Kidney (tissue), 14 donors: Measurements from ENCODE around the gene ENTPD8. TPM values are rescaled to one million over a fixed set of nuclear protein-coding genes. Genes with fewer than 3 reads are reported as not detected.

Experiments used
- DNase-seq, 5 donors: peaks; one replicate each; pipeline ENCODE4 v3.0.0-alpha.2; 2013 to 2020
- FAIRE-seq: peaks from 2 replicates; lab custom pipeline; 2012; peaks lifted over from hg19 to GRCh38; lab: Jason Lieb, UNC
- H3K27ac ChIP-seq, 2 donors: one replicate each; pipeline ENCODE4 v1.7.0; 2013; ENCODE audit warnings: low read depth in 2 of 2, low read length in 2 of 2, inconsistent platforms in 1 of 2
- H3K27me3 ChIP-seq: one replicate; pipeline ENCODE4 v1.7.1; 2013; ENCODE audit warnings: low read length, inconsistent platforms; ENCODE audit not compliant: control insufficient read depth, insufficient read depth
- H3K36me3 ChIP-seq, 3 donors: one replicate each; pipeline versions ENCODE4 v1.7.0 to v1.7.1; 2013; ENCODE audit warnings: low read length in 3 of 3, control low read depth in 1 of 3, inconsistent platforms in 1 of 3; ENCODE audit not compliant: insufficient read depth in 3 of 3, control insufficient read depth in 2 of 3
- H3K4me1 ChIP-seq, 3 donors: one replicate each; pipeline versions ENCODE4 v1.7.0 to v1.7.1; 2013; ENCODE audit warnings: low read length in 3 of 3, inconsistent platforms in 1 of 3, low read depth in 1 of 3; ENCODE audit not compliant: control insufficient read depth in 2 of 3, insufficient read depth in 2 of 3
- H3K4me3 ChIP-seq, 3 donors: one replicate each; pipeline versions ENCODE4 v1.7.0 to v1.8.1; 2013; ENCODE audit warnings: low read length in 3 of 3, control low read depth in 1 of 3, inconsistent platforms in 1 of 3
- H3K9ac ChIP-seq, 3 donors: one replicate each; pipeline versions ENCODE4 v1.7.0 to v1.7.1; 2013; ENCODE audit warnings: low read length in 3 of 3, control low read depth in 1 of 3, inconsistent platforms in 1 of 3
- H3K9me3 ChIP-seq, 3 donors: one replicate each; pipeline versions ENCODE4 v1.7.0 to v1.7.1; 2013; ENCODE audit warnings: low read length in 3 of 3, control low read depth in 1 of 3, inconsistent platforms in 1 of 3; ENCODE audit not compliant: control insufficient read depth in 2 of 3, insufficient read depth in 1 of 3
- CTCF ChIP-seq: IDR thresholded peaks from 3 replicates; pipeline ENCODE4 v1.5.1; 2012; ENCODE audit warnings: mild to moderate bottlenecking, moderate library complexity, borderline replicate concordance; ENCODE audit not compliant: insufficient read depth; ENCODE audit errors: extremely low read depth
- intact Hi-C: fragments of 100-400 bp; cut with DNase I; formaldehyde crosslinking; loops from one replicate; pipeline ENCODE4 v1.11.1; 2022
- polyA plus RNA-seq: library from polyadenylated mRNA; stranded (reverse); fragments of 350-450 nt; fragmentation: Illumina TruSeq; extraction: RNeasy Lipid Tissue Mini Kit (QIAGEN cat#74804); gene quantifications from one replicate; pipeline ENCODE4 v1.2.3, GENCODE V29; 2014; ENCODE audit warnings: low read depth, low replicate concordance; ENCODE audit not compliant: insufficient read depth
- total RNA-seq: library from RNA; stranded (reverse); fragmentation: NEBNext Ultra II Directional; extraction: Animal tissue kit (Norgen Biotek cat#: 25700); gene quantifications from one replicate; pipeline ENCODE4 v1.2.1, GENCODE V29; 2021
- donor health status: control.
- donor health status: control.
- donor health status: control.
- donor health status: control.
- donor health status: control.
- donor health status: DM: yes; HTN: yes; CAD: no.
- donor health status: Normal renal cell carcinoma (clear cell type).

The ENTPD8 gene
- total and polyA plus RNA-seq, 2 donors from 2014 or later, result 5.0 to 5.2 TPM

DNA sequence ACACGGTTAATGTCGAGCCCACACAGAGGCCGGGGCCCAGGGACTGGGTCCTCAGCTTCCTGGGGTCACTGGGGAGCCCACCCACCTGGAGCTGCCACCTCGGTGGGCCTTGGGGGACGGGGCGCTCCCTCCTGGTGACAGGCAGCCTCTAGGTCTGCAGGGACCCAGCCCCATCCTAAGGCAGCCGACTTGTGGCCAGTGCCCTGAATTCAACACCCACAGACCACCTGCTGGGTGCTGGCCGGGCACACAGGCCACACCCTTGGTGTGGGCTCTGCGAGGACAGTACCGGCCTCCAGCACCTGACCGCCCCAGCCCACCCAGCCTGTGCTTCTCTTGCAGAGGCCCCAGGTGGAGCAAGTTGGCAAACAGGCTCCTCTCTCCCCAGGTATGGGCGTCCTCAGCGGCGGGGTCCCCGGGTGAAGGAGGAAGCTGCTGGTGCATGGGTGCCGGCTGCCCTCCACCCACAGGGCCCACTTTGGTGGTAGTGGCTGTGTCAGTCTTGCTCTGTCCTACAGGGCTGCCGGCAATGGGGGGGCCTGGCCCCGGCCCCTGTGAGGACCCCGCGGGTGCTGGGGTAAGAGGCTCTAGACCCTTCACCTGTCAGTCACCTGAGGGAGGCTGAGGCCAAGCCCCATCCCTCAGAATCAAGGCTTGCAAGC lies 8.3 kb downstream of the ENTPD8 start:
- no peak for TF ChIP-seq CTCF
- intact Hi-C loops, result no loop called here
- peak in 1 of 5 donors; percentile 76 for DNase-seq
- Histone ChIP-seq H3K36me3 (no peaks in the 10 kb centered on the region), H3K4me1 (peaks cover 0 to 7% (median 0%) of the 10 kb centered on the region in 3 donors), H3K9ac (no peak overlapping the region), H3K27me3 (no peaks in the 10 kb centered on the region), H3K4me3 (no peak overlapping the region), H3K27ac (no peak overlapping the region), H3K9me3 (no peaks in the 10 kb centered on the region)
- no peak for FAIRE-seq

- H3K27me3 ChIP-seq, result no peaks in the 10 kb centered on the region
- no peaks in the 10 kb centered on the region for H3K36me3 ChIP-seq
- no peaks in the 10 kb centered on the region for H3K9me3 ChIP-seq
- intact Hi-C loops, result no loop called here
- TF ChIP-seq CTCF, result no peak
- no peak overlapping the region for H3K27ac ChIP-seq
- no peak for FAIRE-seq
- peak in 1 of 5 donors; percentile 76 for DNase-seq
- peaks cover 0 to 2% (median 0%) of the 10 kb centered on the region in 3 donors for H3K4me1 ChIP-seq
- no peak overlapping the region for H3K9ac ChIP-seq
- H3K4me3 ChIP-seq, result no peak overlapping the region
These were observed 9.7 kb downstream of the ENTPD8 start for GRCh38 chr9:137431416-137431931.

GRCh38 chr9:137430723-137431415 lies 10.3 kb downstream of the ENTPD8 start:
- Histone ChIP-seq H3K4me3 (no peak overlapping the region), H3K36me3 (no peaks in the 10 kb centered on the region), H3K27me3 (no peaks in the 10 kb centered on the region), H3K4me1 (no peaks in the 10 kb centered on the region), H3K27ac (no peak overlapping the region), H3K9me3 (no peaks in the 10 kb centered on the region), H3K9ac (no peak overlapping the region)
- DNase-seq, result peak in 1 of 5 donors; percentile 68
- no peak for FAIRE-seq
- TF ChIP-seq CTCF, result no peak
- intact Hi-C loops, result no loop called here
